Skin epidermis (tissue), 12 donors: ENCODE data around the gene SGCA.

ENCODE experiments used
- H3K27ac ChIP-seq, 21 experiments: fragments of 200-600 bp; sonication (generic) in 11 of 21; one replicate each; pipeline ENCODE4 v1.5.0; 2020; ENCODE audit warnings: mild to moderate bottlenecking in 3 of 21, inconsistent platforms in 2 of 21, moderate library complexity in 2 of 21
- H3K4me3 ChIP-seq, 7 experiments: fragments of 200-600 bp; sonication (generic) in 2 of 7; one replicate each; pipeline ENCODE4 v1.5.0; 2020; ENCODE audit warnings: inconsistent platforms in 2 of 7, mild to moderate bottlenecking in 2 of 7, moderate library complexity in 1 of 7

The SGCA gene

GRCh38 chr17:50211249-50212120 is 45.7 kb downstream of the SGCA start:
- peak overlapping the region in 20 of 21 experiments; percentile 44 to 95 (median 82) for H3K27ac ChIP-seq
- no peak overlapping the region for H3K4me3 ChIP-seq

GRCh38 chr17:50212121-50212843 is 46.5 kb downstream of the SGCA start:
- Histone ChIP-seq H3K27ac (peak overlapping the region in 18 of 21 experiments; percentile 25 to 95 (median 83)), H3K4me3 (no peak overlapping the region)

- Histone ChIP-seq H3K27ac (peak overlapping the region in 5 of 21 experiments; percentile 36 to 95 (median 57)), H3K4me3 (no peak overlapping the region)
These were observed 47.5 kb downstream of the SGCA start for GRCh38 chr17:50213026-50214022.

- peak overlapping the region in 12 of 21 experiments; percentile 1 to 84 (median 37) for H3K27ac ChIP-seq
- no peak overlapping the region for H3K4me3 ChIP-seq
These were observed 49.4 kb downstream of the SGCA start for GRCh38 chr17:50214976-50215760.

GRCh38 chr17:50217591-50217990 is 51.8 kb downstream of the SGCA start:
- no peak overlapping the region for H3K4me3 ChIP-seq
- H3K27ac ChIP-seq = peak overlapping the region in 10 of 21 experiments; percentile 1 to 84 (median 58)

- H3K4me3 ChIP-seq = no peak overlapping the region
- peak overlapping the region in 14 of 21 experiments; percentile 1 to 84 (median 56) for H3K27ac ChIP-seq
These were observed 52.4 kb downstream of the SGCA start for GRCh38 chr17:50218071-50218759.

- Histone ChIP-seq H3K27ac (peak overlapping the region in 16 of 21 experiments; percentile 12 to 84 (median 46)), H3K4me3 (no peak overlapping the region)
These were observed 53.0 kb downstream of the SGCA start for GRCh38 chr17:50218771-50219315.

- H3K27ac ChIP-seq = peak overlapping the region in 16 of 21 experiments; percentile 2 to 84 (median 46)
- no peak overlapping the region for H3K4me3 ChIP-seq
These were observed 53.5 kb downstream of the SGCA start for GRCh38 chr17:50219342-50219741.

- Histone ChIP-seq H3K27ac (peak overlapping the region in 14 of 21 experiments; percentile 2 to 84 (median 57)), H3K4me3 (no peak overlapping the region)
These were observed 54.2 kb downstream of the SGCA start for GRCh38 chr17:50219939-50220465.

- no peak overlapping the region for H3K4me3 ChIP-seq
- peak overlapping the region in 19 of 21 experiments; percentile 2 to 84 (median 46) for H3K27ac ChIP-seq
These were observed 55.0 kb downstream of the SGCA start for GRCh38 chr17:50220811-50221210.

GRCh38 chr17:50221266-50221863 is 55.6 kb downstream of the SGCA start:
- Histone ChIP-seq H3K27ac (peak overlapping the region in 20 of 21 experiments; percentile 11 to 84 (median 60)), H3K4me3 (no peak overlapping the region)

GRCh38 chr17:50221864-50222545 is 56.2 kb downstream of the SGCA start:
- peak overlapping the region in 18 of 21 experiments; percentile 16 to 84 (median 66) for H3K27ac ChIP-seq
- no peak overlapping the region for H3K4me3 ChIP-seq

GRCh38 chr17:50222922-50223321 is 57.1 kb downstream of the SGCA start:
- Histone ChIP-seq H3K27ac (peak overlapping the region in 14 of 21 experiments; percentile 33 to 84 (median 70)), H3K4me3 (no peak overlapping the region)
